Spleen (tissue), 7 donors: ENCODE results near the gene POU2F1.

Source experiments
- POLR2A ChIP-seq, 3 donors: fragments of 450-650 bp; IDR thresholded peaks; one replicate each; pipeline ENCODE4 v1.5.1; 2017; ENCODE audit warnings: antibody characterized with exemption in 3 of 3, mild to moderate bottlenecking in 1 of 3
- TF ChIP-seq, protein P1 (sequence below), 11 experiments: fragments of 200-600 bp in 7 of 11; fragments of 450-650 bp in 4 of 11; sonication (generic) in 4 of 11; IDR thresholded peaks in 8 of 11; conservative IDR thresholded peaks in 3 of 11; 1 replicate in 7 of 11; 2 replicates in 4 of 11; pipeline versions ENCODE4 v1.4.0 to v1.8.0; 2016 to 2021; ENCODE audit warnings: antibody characterized with exemption in 11 of 11, inconsistent platforms in 4 of 11, mild to moderate bottlenecking in 1 of 11
- donor health status: DM: no; HTN: no; CAD: no; lungs with moderate emphysema.
- donor health status: DM: no; HTN: no; CAD: no.
- donor health status: DM: no; HTN: no; CAD: no.

DNA sequence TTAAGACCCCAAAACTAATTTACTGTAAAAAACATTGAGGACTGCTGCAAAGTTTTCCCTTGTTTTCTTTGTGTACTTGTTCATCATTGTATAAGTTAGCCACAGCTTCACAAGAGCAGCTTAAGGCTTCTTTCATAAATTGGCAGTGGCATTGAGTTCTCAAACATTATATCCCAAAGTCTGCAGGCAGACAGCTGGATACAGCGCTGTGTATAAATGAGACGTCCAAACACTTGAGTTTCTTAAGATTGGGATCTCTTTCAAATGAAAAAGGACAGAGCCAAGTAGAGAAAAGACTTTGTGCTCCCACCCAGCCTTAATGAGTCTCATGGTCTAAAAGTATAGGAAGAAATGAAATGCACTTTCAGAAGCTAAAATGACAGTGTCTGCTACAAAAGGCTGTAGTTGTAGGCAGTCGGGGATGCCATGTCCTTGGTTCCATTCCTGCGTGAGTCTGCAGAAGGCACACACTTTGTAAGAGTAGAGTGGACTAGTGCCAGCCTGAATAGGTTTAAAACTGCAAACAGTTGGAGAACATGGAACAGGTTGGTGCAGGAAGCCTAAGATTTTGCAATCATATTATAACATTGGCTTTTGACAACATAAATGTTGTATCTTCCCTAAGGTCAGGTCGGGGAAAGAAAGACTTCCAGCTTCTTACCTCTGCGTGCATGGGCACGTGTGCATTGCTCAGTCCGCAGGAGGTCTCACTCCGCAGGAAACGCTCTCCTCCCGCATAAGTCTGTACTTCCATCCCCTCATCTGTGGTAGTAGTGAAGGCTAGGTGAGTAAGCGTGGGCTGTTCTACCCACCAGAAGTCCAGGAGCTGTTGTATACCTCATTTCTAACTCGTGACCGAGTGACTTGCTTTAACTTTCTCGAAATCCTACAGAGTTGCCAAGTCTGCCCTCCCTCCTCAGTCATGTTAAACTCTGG lies 203.3 kb downstream of the POU2F1 start:
- TF ChIP-seq, protein P1, sequence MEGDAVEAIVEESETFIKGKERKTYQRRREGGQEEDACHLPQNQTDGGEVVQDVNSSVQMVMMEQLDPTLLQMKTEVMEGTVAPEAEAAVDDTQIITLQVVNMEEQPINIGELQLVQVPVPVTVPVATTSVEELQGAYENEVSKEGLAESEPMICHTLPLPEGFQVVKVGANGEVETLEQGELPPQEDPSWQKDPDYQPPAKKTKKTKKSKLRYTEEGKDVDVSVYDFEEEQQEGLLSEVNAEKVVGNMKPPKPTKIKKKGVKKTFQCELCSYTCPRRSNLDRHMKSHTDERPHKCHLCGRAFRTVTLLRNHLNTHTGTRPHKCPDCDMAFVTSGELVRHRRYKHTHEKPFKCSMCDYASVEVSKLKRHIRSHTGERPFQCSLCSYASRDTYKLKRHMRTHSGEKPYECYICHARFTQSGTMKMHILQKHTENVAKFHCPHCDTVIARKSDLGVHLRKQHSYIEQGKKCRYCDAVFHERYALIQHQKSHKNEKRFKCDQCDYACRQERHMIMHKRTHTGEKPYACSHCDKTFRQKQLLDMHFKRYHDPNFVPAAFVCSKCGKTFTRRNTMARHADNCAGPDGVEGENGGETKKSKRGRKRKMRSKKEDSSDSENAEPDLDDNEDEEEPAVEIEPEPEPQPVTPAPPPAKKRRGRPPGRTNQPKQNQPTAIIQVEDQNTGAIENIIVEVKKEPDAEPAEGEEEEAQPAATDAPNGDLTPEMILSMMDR (IDR thresholded peaks at IDR 0.05 in 8 of 11, conservative IDR thresholded peaks at IDR 0.05 in 3 of 11), result no peak
- no peak for TF ChIP-seq POLR2A (IDR thresholded peaks at IDR 0.05)
